GM21447 (cell line): Measurements from ENCODE around the gene MX2.
"Not testable (repeated sequence)": the region's sequence is repeated elsewhere in the genome, so short reads cannot be mapped to it uniquely, and the experiment has no call there.

Experiments used
- ATAC-seq: cut with Tn5 transposase; IDR thresholded peaks from one replicate; pipeline ENCODE4 v1.9.1; 2021; ENCODE audit not compliant: unreplicated experiment

The MX2 gene, protein sequence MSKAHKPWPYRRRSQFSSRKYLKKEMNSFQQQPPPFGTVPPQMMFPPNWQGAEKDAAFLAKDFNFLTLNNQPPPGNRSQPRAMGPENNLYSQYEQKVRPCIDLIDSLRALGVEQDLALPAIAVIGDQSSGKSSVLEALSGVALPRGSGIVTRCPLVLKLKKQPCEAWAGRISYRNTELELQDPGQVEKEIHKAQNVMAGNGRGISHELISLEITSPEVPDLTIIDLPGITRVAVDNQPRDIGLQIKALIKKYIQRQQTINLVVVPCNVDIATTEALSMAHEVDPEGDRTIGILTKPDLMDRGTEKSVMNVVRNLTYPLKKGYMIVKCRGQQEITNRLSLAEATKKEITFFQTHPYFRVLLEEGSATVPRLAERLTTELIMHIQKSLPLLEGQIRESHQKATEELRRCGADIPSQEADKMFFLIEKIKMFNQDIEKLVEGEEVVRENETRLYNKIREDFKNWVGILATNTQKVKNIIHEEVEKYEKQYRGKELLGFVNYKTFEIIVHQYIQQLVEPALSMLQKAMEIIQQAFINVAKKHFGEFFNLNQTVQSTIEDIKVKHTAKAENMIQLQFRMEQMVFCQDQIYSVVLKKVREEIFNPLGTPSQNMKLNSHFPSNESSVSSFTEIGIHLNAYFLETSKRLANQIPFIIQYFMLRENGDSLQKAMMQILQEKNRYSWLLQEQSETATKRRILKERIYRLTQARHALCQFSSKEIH

DNA sequence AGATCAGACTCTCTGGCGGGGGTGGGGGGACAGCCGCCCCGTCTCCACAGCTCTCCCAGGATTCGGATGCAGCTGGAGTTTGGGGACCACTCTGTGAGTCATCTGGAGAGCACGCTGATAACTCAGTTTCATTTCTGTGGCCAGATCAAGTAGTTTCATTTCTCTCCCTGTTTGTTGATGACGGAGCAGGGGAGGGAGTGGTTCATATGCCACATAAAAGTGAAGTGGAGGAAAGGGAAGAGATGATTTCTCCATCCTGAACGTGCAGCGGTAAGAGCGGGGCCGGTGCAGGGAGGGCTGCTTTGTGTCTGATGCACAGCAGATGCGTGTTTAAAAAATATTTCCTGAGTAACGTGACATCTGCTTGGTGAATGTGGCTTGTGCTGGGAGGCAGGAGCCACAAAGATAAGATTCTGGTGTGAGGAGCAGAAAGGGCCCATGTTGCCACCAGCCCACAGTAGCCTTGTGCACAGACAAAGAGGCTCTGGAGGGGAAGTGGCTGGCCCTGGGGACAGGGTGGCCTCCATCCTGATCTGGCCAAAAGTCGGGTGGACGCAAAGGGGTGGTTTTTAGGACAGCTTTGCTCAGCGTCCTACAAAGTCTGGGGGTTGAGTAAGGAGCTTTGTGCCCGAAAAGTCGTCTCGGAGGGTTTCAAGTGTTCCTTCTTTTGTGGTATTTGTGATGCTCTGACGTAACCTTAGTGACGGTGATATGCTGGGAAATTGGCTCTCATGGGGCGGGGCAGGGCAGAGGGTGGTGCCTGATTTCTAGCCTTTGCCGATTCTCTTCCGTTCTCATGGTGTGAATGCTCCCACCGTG, at the start of gene MX2:
Gene MX2 (plus strand): TSS at position 242 of the 819 bp plus-strand sequence. CDS start 14,880 bp downstream, outside the sequence.
- peak; percentile 60 for ATAC-seq

DNA sequence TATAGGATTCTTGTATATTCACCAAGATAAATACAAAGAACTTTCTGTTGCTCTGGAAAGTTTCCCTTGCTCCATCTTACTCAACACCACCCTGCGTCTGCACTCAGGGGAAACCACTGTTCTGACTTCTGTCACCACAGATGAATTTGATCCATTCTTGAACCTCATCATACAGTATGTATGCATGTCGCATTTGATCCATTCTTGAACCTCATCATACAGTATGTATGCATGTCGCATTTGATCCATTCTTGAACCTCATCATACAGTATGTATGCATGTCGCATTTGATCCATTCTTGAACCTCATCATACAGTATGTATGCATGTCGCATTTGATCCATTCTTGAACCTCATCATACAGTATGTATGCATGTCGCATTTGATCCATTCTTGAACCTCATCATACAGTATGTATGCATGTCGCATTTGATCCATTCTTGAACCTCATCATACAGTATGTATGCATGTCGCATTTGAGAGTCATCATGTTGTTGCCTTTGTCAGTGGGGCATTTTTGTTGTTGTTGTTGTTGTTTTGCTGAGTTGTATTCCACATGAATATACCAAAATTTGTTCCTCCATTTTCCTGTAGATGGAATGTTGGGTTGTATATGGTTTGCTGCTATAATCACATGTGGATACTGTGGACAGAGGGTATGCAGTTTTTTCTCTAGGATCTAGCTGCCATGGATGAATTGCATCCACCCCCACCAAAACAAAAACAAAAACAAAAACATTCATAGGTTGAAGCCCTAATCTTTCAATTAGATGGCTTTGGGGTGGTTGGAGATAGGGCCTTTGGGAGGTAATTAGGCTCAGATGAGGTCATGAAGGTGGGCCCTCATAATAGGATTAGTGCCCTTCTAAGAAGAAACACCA, 48.3 kb upstream of the MX2 start:
- ATAC-seq = not testable (repeated sequence)

DNA sequence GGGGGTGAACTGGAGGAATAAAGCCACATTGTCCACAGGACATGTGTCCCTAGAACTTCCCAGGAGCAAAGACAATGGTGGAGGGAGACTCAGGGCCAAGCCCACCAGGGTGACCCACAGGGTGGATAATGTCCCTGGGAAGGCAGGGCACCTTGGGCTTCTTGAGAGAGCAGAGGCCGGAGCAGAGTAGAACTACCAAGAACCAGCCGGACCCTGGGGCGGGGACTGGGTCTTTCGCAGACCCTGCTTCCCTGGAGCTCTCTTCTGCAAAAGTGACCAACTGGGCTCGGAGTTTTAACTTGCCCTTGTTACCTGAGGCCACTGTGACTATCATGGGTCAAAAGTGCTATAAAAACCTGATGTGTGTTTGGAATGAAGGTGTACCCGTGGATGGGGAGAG, 46.1 kb upstream of the MX2 start:
- no peak for ATAC-seq

DNA sequence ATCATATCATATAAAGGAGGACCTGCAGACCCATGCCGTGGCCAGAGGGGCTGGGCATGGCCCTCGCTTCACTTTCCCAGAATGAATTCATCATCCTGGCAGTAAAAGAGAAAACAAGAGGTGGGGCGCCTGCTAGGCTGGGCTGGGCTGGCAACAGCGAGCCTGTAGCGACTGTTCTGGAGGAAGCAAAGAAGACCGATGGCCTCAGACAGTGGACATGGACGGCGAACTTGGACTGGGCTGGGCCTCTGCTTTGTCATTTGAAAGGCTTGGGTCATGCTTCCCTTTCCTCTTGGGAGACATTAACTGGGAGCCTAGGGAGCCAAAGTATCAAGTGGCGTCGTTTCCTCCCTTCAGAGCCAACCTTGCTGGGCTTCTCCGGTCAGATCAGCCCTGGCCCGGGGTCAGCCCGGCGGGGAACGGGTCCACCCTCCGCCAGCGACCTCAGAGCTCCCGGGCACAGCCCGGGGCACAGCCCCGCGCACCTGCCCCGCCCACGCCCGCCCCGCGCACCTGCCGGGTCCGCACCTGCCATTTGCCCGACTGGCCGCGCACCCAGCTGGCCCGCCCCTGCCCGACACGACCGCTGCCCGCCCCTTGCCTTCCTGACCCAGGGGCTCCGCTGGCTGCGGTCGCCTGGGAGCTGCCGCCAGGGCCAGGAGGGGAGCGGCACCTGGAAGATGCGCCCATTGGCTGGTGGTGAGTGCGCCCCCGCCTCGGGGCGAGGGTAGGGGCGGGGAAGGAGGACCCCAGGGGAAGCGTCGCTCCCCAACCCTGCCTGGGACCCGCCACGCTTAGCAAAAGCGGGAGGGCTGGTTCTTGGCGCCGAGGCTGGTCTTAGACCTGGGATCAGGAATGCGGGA, 45.4 kb upstream of the MX2 start, which contains the start of gene FAM3B:
Gene FAM3B (plus strand): TSS at position 602 of the 863 bp plus-strand sequence. CDS start 79 bp downstream, at position 681.
- ATAC-seq = no peak

DNA sequence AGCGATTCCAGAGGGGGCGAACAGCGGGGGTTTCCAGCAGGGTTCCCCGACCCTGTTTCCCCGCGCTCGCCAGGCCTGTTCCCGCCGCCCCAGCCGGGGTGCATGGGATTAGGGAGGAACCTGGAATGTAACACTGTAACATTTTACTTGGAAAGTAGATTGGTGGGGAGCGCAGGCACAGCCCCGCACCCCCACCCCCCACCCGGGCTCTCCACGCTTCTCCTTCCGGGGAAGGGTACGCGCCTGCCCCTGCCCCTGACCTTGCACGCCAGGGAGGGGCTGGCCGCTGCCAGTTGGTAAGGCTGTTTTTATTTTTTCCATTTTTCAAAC, 44.8 kb upstream of the MX2 start:
- no peak for ATAC-seq

DNA sequence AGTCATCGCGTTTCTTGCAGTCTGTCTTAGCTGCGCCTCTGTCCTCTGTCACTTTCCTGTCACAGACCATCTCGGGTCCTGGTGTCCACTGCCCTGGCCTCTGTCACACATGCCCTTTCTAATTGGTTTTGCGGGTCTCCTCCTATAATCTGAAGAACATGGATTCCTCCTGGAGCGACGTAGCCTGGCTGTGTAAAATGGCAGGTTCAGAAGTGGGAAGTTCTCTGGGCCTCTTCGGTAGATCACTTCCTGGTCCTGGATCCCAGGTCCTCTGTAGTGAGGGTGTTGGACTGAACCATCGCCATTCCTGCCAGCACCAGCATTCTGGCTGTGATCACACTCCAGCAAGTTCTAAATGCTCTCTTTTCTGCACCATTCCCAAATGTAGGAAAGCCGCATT, 44.4 kb upstream of the MX2 start:
- no peak for ATAC-seq

DNA sequence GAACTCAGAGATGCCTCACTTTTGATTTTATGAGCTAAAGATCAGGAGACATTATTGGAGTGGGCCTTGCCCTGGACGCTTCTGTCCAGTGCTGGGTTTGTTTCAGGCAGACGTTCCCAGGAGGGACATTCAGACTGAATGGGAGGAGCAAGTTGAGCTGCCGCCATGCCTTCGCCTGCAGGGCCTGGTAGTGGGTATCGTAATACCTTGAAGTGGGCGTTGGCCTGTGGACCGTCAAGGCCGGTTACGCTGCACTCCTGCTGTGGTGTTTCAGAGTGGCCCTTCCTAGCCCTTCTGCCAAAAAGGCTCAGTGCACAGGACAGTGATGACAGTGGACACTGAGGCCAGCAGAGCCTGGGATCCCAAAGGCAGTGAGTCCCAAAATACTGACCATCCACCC, 43.6 kb upstream of the MX2 start:
- ATAC-seq = no peak

DNA sequence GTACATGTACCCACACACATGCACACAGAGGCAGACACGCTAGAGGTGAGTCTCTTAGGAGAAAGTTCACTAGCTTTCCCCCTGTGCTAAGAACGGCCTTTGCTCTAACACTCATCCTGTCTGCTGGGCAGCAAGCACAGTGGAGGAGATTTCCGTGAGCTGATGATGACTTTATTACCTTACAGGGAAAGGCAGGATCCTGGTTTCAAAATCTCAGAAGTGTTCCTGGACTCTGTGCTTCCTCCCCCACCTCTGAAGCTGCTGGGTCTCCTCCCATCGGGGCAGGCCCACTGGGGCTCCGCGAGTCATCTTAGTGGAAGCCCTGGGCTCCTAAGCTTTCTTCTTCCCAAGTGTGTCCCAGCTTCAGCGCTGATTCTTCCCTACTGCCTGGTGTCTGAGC, 42.6 kb upstream of the MX2 start:
- no peak for ATAC-seq

DNA sequence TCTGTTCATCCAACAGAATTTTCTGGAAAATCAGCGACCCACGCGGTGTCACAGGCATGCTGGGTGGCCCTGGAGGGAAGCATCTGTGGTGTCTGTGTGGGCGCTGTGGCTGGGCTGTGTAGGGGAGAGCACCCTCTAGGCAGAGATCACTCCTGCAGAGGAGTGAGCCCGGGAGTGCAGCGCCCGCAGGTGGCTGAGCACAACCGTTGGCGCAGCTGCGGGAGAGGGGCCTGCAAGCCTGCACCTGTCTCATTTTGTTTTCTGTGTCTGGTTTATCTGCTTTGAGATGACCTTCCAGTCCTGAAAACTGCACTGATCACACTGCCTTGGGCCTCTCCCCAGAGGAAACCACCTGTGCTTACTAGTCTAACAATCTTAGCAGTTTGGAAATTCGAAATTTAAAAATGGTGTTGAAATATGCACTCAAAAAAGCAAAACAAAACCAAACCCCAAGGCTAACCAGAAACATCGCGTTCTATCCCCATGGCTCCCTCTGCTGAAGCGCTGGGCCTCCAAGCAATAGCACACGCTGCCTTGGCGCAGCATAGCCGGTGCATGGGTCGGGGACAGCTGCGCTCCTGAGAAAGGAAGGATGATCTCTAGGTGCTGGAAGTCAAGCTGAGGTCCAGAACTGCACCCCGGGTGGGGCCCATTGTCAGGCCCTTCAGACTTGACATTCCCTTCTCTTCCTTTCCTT, 40.5 kb upstream of the MX2 start:
- no peak for ATAC-seq

DNA sequence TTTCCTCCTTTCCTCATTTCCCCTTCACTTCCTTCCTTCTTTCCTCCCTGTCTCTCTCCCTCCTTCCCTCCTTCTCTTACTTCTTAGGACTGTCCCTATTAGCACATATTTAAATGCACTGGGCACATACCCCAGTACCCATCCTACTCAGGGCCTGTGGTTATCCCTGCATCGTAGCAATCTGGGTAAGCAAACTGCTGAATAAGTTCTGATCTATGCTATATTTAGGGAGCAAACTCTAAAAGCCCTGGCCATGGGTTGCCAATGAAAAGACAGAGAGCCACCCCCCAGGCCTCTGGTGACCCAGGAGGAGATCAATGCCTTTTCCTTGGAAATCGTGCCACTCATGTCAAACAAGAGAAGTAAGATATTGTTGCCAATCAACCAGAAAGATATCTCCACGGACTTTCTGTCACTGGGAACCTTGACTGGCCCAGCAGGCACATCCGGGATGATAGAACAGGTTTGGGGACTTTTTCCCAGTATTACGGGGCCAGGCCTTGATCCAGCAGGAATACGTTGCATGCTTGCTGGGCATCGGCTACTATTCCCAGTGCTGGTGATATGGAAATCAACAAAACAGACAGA, 39.8 kb upstream of the MX2 start:
- ATAC-seq = no peak

DNA sequence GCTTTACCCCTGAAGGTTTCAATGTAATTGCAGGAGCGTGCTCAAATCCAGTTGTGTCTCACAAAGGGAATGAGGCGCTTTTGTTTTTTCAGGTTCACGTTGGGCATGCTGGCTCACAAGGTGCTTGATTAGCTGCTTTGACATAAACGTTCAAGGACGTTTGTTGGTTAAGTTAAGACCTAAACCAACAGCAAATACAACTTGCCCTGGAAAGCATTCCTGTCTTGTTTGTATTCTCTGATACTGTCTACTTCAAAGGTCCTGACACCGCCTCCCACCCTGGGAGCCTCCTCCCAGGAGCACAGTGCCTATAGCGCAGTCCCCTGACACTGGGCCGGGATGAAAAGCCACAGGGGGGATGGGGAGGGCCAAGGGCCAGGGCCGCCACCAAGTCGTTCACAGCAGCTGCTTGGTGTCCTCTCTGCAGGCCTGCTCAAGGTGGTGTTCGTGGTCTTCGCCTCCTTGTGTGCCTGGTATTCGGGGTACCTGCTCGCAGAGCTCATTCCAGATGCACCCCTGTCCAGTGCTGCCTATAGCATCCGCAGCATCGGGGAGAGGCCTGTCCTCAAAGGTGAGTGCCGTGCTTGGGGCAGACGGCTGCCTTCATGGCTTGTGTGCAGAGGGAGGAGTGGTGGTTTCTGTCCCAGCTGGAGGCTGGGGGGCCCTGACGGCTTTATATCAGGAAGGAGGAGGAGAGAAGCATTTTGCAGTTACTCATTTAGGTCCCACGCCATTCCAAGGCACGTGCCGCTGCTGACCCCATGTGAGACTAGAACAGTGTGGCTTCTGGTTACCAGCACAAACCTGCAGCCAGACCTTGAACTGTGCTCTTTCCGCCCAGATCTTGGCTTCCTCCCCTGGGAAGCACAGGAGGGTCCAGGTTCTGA, 39.1 kb upstream of the MX2 start:
- ATAC-seq = no peak

DNA sequence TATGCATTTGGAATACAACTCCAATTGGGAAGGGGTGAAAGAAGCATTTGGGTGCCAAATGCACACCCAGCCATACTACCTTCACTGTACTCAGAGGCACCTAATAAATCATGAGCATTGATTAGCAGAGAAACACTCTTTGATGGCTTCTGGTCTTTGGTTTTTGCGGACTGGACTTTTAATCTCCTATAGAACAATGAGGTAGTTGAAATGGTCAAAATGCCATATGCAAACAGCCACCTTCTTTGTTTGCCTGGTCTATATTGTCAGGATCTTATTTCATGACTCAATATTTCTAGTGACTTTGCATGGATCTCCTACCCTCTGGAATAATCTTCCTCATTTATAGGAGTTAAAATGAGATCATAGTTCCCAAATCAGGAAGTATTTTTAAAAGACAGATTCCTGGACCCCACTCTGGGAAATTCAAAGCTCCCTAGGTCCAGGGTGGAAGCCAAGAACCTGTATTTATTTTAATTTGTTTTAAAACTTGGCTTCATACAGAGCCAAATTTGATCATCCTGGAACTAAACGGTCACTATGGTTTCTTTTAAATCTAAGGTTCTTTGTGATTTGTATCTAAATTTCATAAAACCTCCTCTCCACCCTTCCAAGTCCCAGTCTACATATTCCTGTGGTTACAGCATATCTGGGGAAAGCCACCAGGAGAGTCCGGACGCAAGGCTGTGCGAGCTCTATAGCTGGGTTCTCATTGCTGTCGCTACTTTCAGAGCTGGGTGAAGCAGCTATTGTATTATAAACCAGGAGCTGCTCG, 36.5 kb upstream of the MX2 start:
- no peak for ATAC-seq

DNA sequence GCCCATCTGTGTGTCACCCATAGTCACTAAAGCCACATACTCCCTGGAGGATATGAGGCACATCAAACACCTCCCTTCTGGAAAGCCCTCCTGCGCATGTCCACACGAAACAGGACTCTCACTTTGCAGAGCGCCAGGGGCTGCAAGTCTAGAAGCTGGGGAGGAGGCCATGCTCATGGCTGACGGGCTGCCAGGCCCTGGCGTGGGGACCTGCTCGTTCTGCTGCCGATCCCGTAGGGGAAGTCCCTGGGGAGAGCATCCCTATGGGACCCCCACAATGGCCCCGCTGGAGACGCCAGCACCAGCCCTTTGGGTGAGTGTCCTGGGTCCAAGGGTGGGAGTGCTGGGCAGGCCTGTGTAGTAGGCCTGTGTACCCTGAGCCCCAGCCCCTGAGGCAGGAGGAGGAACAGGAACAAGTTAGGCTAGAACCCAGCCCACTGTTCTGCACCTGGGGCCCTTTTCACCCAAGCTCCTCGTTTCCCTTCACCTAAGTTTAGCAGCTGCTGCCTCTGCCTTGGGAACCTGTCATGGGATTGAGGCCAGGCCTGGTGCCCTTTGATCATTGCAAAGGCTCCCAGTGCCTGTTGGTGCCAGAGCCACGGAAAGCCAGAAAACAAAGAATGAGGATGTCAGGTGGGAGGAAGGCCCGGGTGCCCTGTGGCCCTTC, 35.3 kb upstream of the MX2 start:
- no peak for ATAC-seq

DNA sequence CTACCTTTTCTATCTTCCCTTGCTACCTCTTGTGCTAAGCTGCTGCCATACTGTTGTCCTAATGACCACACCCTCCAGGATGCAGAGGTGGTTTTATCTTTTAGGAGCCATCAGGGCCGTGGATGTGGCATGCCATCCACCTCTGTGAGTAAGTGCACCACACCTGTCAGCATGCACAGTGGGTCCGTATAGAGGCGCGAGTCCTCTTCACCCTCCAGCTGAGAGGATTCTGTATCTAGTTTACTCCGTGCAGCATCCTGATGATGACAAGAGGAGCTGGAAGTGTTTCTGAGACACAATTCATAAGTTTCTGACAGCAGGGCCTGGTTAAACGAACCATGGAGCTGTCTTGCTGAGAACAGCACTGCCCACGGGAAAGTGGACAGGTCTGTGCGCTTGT, 34.1 kb upstream of the MX2 start:
- ATAC-seq = no peak

DNA sequence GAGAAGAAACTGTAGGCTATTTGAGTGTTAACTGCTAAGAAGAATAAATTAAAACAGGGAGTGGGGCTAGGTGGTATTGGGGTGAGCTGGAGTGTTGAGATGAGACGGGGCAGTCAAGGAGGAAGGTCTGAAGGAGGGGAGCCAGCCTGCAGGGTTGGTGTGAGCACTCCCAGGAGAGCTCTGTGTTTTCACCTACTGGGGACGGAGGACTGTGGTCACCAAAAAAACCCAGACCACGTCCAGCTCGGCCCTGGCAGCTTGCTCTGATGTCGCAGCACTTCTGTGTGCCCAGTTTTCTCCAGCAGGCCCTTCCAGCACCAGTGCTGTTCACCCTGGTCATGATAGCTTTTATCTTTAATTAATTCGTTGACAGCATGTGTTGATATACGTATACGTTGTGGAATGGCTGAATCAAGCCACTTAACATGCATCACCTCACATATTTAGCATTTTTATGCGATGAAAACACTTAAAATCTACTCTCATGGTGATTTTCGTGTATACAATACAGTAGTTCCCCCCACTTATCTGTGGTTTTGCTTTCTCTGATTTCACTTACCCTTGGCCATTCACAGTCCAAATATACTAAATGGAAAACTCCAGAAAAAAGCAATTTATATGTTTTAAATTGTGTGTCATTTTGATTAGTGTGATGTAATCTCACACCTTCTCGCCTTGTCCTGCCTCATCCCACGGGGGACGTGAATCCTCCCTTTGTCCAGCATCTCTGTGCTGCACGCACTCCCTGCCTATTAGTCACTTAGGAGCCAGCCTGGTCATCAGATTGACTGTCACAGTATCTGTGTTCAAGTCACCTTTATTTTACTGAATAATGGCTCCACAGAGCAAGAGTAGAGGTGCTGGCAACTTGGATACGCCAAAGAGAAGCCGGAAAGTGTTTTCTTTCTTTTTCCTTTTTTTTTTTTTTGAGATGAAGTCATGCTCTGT, 32.9 kb upstream of the MX2 start:
- ATAC-seq = no peak
